Aorta (tissue), 4 donors: Measurements from ENCODE around the gene NSUN4. TPM values are rescaled to one million over a fixed set of nuclear protein-coding genes. Genes with fewer than 3 reads are reported as not detected.

Experiments used
- polyA plus RNA-seq, 2 donors: library from polyadenylated mRNA; stranded (reverse); fragments of 200-250 nt; gene quantifications; one replicate each; pipeline ENCODE4 v1.2.3, GENCODE V29; 2013
- total RNA-seq, 2 donors: library from RNA; stranded (reverse); fragmentation: NEBNext Ultra II Directional; extraction: Animal tissue kit (Norgen Biotek cat#: 25700); gene quantifications; one replicate each; pipeline ENCODE4 v1.2.1, GENCODE V29; 2021
- donor health status: healthy with polysubstance abuse.
- donor health status: Bipolar disorder and iron deficiency.
- donor health status: DM: no; HTN: no; CAD: no.
- donor health status: DM: yes; HTN: yes; CAD: no.

Gene NSUN4
- total and polyA plus RNA-seq, 4 donors, result 8.6 to 26.3 (median 15.4) TPM

Other genes starting within 250 kb of the NSUN4 start
- gene PIK3R3, start 208.2 kb upstream of the NSUN4 start, total RNA-seq, result 10 to 100 TPM; 32.0 to 49.8 TPM
- 1 to 10 TPM; 1.5 to 2.1 TPM for gene PIK3R3, start 208.2 kb upstream of the NSUN4 start, polyA plus RNA-seq
- gene TSPAN1, start 165.7 kb upstream of the NSUN4 start, total RNA-seq, result 1 to 10 TPM; 2.3 to 3.2 TPM
- 10 to 100 TPM in 1 of 2 donors, 1 to 10 TPM in 1; 3.9 to 26.5 TPM for gene TSPAN1, start 165.7 kb upstream of the NSUN4 start, polyA plus RNA-seq
- not detected for gene P3R3URF, start 164.3 kb upstream of the NSUN4 start, total RNA-seq
- not detected for gene P3R3URF, start 164.3 kb upstream of the NSUN4 start, polyA plus RNA-seq
- gene POMGNT1, start 142.4 kb upstream of the NSUN4 start, total RNA-seq, result 10 to 100 TPM; 52.8 to 56.0 TPM
- 100 to 1,000 TPM in 1 of 2 donors, 10 to 100 TPM in 1; 17.8 to 103 TPM for gene POMGNT1, start 142.4 kb upstream of the NSUN4 start, polyA plus RNA-seq
- gene LURAP1, start 137.5 kb upstream of the NSUN4 start, total RNA-seq, result 10 to 100 TPM; 12.5 to 16.5 TPM
- gene LURAP1, start 137.5 kb upstream of the NSUN4 start, polyA plus RNA-seq, result 1 to 10 TPM; 3.1 to 9.8 TPM
- 1 to 10 TPM; 1.6 to 2.3 TPM for gene RAD54L, start 93.0 kb upstream of the NSUN4 start, total RNA-seq
- 1 to 10 TPM in 1 of 2 donors, not detected in 1; 4.2 TPM for gene RAD54L, start 93.0 kb upstream of the NSUN4 start, polyA plus RNA-seq
- gene LRRC41, start 37.2 kb upstream of the NSUN4 start, total RNA-seq, result 10 to 100 TPM; 48.5 to 49.1 TPM
- 10 to 100 TPM; 13.4 to 39.8 TPM for gene LRRC41, start 37.2 kb upstream of the NSUN4 start, polyA plus RNA-seq
- gene UQCRH, start 37.1 kb upstream of the NSUN4 start, total RNA-seq, result 100 to 1,000 TPM; 100 to 134 TPM
- gene UQCRH, start 37.1 kb upstream of the NSUN4 start, polyA plus RNA-seq, result 100 to 1,000 TPM; 262 to 739 TPM
- gene FAAH, start 53.5 kb downstream of the NSUN4 start, total RNA-seq, result 1 to 10 TPM; 7.3 to 9.6 TPM
- gene FAAH, start 53.5 kb downstream of the NSUN4 start, polyA plus RNA-seq, result 10 to 100 TPM in 1 of 2 donors, 1 to 10 TPM in 1; 3.3 to 33.2 TPM
- gene DMBX1, start 149.0 kb downstream of the NSUN4 start, total RNA-seq, result not detected
- gene DMBX1, start 149.0 kb downstream of the NSUN4 start, polyA plus RNA-seq, result under 1 TPM in 1 of 2 donors, not detected in 1; 0.38 TPM
- gene KNCN, start 210.8 kb downstream of the NSUN4 start, total RNA-seq, result not detected
- under 1 TPM in 1 of 2 donors, not detected in 1; 0.15 TPM for gene KNCN, start 210.8 kb downstream of the NSUN4 start, polyA plus RNA-seq